ENCODE measurements around the gene ZFR.
A peak's percentile ranks its signal among the peaks of the same experiment; 100 is the strongest.
"Not testable (repeated sequence)": the region's sequence is repeated elsewhere in the genome, so short reads cannot be mapped to it uniquely, and the experiment has no call there.

The ZFR gene

GRCh38 chr5:32444431-32445286, at the start of gene ZFR:
ZFR (minus strand) TSS chr5:32444740; CDS start chr5:32444658, 82 bp downstream.
- DNase-seq (ENCODE audit: low spot score): peak; percentile 85

GRCh38 chr5:32490972-32491557, 46.5 kb upstream of the ZFR start:
- DNase-seq (ENCODE audit: low spot score): no peak

- peak; percentile 70 for DNase-seq (ENCODE audit: low spot score)
Measured at GRCh38 chr5:32489791-32490562, 45.4 kb upstream of the ZFR start.

GRCh38 chr5:32487424-32487823, 42.9 kb upstream of the ZFR start:
- no peak for DNase-seq (ENCODE audit: low spot score)

- DNase-seq (ENCODE audit: low spot score): no peak
Measured at GRCh38 chr5:32487008-32487407, 42.5 kb upstream of the ZFR start.

- DNase-seq (ENCODE audit: low spot score): no peak
Measured at GRCh38 chr5:32482193-32482592, 37.7 kb upstream of the ZFR start.

GRCh38 chr5:32479096-32479495, 34.6 kb upstream of the ZFR start:
- DNase-seq (ENCODE audit: low spot score): no peak

- DNase-seq (ENCODE audit: low spot score): no peak
Measured at GRCh38 chr5:32476891-32477290, 32.4 kb upstream of the ZFR start.

- no peak for DNase-seq (ENCODE audit: low spot score)
Measured at GRCh38 chr5:32475334-32476097, 31.0 kb upstream of the ZFR start.

- DNase-seq (ENCODE audit: low spot score): no peak
Measured at GRCh38 chr5:32474209-32474854, 29.8 kb upstream of the ZFR start.

- DNase-seq (ENCODE audit: low spot score): no peak
Measured at GRCh38 chr5:32473072-32473471, 28.5 kb upstream of the ZFR start.

- DNase-seq (ENCODE audit: low spot score): no peak
Measured at GRCh38 chr5:32471784-32472183, 27.2 kb upstream of the ZFR start.

- DNase-seq (ENCODE audit: low spot score): no peak
Measured at GRCh38 chr5:32465076-32465475, 20.5 kb upstream of the ZFR start.

- no peak for DNase-seq (ENCODE audit: low spot score)
Measured at GRCh38 chr5:32462618-32463017, 18.1 kb upstream of the ZFR start.

GRCh38 chr5:32461441-32462120, 17.0 kb upstream of the ZFR start:
- DNase-seq (ENCODE audit: low spot score): peak; percentile 27

GRCh38 chr5:32460702-32461101, 16.2 kb upstream of the ZFR start:
- DNase-seq (ENCODE audit: low spot score): no peak

- DNase-seq (ENCODE audit: low spot score): no peak
Measured at GRCh38 chr5:32458880-32459495, 14.4 kb upstream of the ZFR start.

- no peak for DNase-seq (ENCODE audit: low spot score)
Measured at GRCh38 chr5:32455311-32455710, 10.8 kb upstream of the ZFR start.

GRCh38 chr5:32454821-32455220, 10.3 kb upstream of the ZFR start:
- DNase-seq (ENCODE audit: low spot score): no peak

- DNase-seq (ENCODE audit: low spot score): no peak
Measured at GRCh38 chr5:32453916-32454315, 9.4 kb upstream of the ZFR start.

- DNase-seq (ENCODE audit: low spot score): not testable (repeated sequence)
Measured at GRCh38 chr5:32452316-32452715, 7.8 kb upstream of the ZFR start.
